ENCODE results near the gene DNAH6.

GRCh38 chr2:84823788-84824187, 307.5 kb downstream of the DNAH6 start:
- TF ChIP-seq, protein P1, sequence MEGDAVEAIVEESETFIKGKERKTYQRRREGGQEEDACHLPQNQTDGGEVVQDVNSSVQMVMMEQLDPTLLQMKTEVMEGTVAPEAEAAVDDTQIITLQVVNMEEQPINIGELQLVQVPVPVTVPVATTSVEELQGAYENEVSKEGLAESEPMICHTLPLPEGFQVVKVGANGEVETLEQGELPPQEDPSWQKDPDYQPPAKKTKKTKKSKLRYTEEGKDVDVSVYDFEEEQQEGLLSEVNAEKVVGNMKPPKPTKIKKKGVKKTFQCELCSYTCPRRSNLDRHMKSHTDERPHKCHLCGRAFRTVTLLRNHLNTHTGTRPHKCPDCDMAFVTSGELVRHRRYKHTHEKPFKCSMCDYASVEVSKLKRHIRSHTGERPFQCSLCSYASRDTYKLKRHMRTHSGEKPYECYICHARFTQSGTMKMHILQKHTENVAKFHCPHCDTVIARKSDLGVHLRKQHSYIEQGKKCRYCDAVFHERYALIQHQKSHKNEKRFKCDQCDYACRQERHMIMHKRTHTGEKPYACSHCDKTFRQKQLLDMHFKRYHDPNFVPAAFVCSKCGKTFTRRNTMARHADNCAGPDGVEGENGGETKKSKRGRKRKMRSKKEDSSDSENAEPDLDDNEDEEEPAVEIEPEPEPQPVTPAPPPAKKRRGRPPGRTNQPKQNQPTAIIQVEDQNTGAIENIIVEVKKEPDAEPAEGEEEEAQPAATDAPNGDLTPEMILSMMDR (IDR thresholded peaks at IDR 0.05; ENCODE audit: control extremely low read depth in 1 of 3, insufficient read depth in 1 of 3, low read depth in 1 of 3, low read length in 3 of 3) = no peak
- no peak for TF ChIP-seq EP300 (IDR thresholded peaks at IDR 0.05; ENCODE audit: borderline replicate concordance in 1 of 2, low read depth in 2 of 2, low read length in 2 of 2)
- no peak for TF ChIP-seq JUND (IDR thresholded peaks at IDR 0.05; ENCODE audit: low read length)
- no peak for TF ChIP-seq KDM1A (IDR thresholded peaks at IDR 0.05; ENCODE audit: borderline replicate concordance, low read length)
- no peak for TF ChIP-seq KDM5A (IDR thresholded peaks at IDR 0.05; ENCODE audit: low read length)
- TF ChIP-seq PHF8 (conservative IDR thresholded peaks at IDR 0.05; ENCODE audit: low read depth, low read length) = no peak
- TF ChIP-seq, protein P2, sequence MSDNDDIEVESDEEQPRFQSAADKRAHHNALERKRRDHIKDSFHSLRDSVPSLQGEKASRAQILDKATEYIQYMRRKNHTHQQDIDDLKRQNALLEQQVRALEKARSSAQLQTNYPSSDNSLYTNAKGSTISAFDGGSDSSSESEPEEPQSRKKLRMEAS (IDR thresholded peaks at IDR 0.05) = no peak
- TF ChIP-seq FOSL1 (IDR thresholded peaks at IDR 0.05; ENCODE audit: insufficient read depth, low read depth, low read length) = no peak
- no peak for TF ChIP-seq EZH2 (IDR thresholded peaks at IDR 0.05; ENCODE audit: low read depth, low read length, severe bottlenecking)
- no peak for TF ChIP-seq SIX5 (IDR thresholded peaks at IDR 0.05; ENCODE audit: low read depth, low read length)
- TF ChIP-seq POLR2A (IDR thresholded peaks at IDR 0.05; ENCODE audit: control extremely low read depth in 1 of 2, low read depth in 2 of 2, low read length in 2 of 2) = no peak
- no peak for TF ChIP-seq HDAC6 (IDR thresholded peaks at IDR 0.05; ENCODE audit: low read depth, low read length)
- no peak for TF ChIP-seq NRF1 (IDR thresholded peaks at IDR 0.05; ENCODE audit: low read depth, low read length)
